ENCODE results near the gene URB1.

GRCh38 chr21:32299695-32300094, 93.1 kb downstream of the URB1 start:
- TF ChIP-seq YY1 (IDR thresholded peaks at IDR 0.05; ENCODE audit: insufficient read depth, insufficient read length) (no peak), SUZ12 (IDR thresholded peaks at IDR 0.05; ENCODE audit: extremely low read depth, insufficient read depth, insufficient read length) (no peak)

Data from NT2/D1 (cell line).